ENCODE data around the gene TICAM1.

TICAM1 gene

DNA sequence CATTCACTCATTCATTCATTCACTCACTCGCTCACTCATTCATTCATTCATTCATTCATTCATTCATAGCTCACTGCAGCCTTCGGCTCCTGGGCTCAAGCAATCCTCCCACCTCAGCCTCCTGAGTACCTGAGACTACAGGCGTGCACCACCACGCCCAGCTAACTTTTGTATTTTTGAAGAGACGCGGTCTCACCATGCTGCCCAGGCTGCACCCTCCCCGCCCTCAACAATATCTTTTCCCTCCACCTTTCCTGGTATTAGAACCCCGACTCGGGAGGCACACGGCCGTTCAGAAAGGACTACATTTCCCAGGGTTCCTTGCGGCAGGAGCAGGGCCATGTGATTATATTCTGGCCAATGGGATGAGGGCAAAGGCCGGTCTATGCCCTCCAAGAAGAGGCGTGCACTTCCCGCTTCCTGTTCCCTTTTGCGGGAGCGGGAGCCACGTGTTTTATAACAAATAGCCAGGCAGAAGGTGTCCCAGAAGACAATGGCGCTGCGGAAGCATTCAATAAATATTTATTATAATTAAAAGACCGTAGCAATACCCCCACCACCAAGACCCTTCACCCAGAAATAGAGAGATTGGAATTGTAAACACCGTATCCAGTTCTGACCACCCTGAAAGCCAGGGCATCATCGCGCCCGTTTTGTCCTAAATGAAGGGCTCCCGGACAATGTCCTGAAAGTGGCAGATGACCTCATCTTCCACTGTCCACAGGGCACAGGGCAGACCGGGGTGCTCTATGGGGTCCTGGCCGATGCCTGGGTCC, 15.9 kb downstream of the TICAM1 start:
- H3K9me3 ChIP-seq (ENCODE audit: control insufficient read depth, low read length) = no peaks in the 10 kb centered on the region
- no peak overlapping the region for H3K4me3 ChIP-seq (ENCODE audit: low read depth, low read length)
- no peak overlapping the region for H3K9ac ChIP-seq
- H3K4me1 ChIP-seq = peaks cover 9% of the 10 kb centered on the region
- H3K27me3 ChIP-seq (ENCODE audit: control insufficient read depth, insufficient read depth, low read length) = no peaks in the 10 kb centered on the region
- H3K79me2 ChIP-seq = no peaks in the 10 kb centered on the region
- peak overlapping the region; percentile 56 for H3K27ac ChIP-seq
- no peaks in the 10 kb centered on the region for H3K36me3 ChIP-seq (ENCODE audit: control insufficient read depth, insufficient read depth, low read length)
- H3K4me2 ChIP-seq (ENCODE audit: low read length) = peak overlapping the region; percentile 4
- peak overlapping the region; percentile 68 for H2AFZ ChIP-seq
- TF ChIP-seq, protein P1, sequence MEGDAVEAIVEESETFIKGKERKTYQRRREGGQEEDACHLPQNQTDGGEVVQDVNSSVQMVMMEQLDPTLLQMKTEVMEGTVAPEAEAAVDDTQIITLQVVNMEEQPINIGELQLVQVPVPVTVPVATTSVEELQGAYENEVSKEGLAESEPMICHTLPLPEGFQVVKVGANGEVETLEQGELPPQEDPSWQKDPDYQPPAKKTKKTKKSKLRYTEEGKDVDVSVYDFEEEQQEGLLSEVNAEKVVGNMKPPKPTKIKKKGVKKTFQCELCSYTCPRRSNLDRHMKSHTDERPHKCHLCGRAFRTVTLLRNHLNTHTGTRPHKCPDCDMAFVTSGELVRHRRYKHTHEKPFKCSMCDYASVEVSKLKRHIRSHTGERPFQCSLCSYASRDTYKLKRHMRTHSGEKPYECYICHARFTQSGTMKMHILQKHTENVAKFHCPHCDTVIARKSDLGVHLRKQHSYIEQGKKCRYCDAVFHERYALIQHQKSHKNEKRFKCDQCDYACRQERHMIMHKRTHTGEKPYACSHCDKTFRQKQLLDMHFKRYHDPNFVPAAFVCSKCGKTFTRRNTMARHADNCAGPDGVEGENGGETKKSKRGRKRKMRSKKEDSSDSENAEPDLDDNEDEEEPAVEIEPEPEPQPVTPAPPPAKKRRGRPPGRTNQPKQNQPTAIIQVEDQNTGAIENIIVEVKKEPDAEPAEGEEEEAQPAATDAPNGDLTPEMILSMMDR (IDR thresholded peaks at IDR 0.05) = no peak

DNA sequence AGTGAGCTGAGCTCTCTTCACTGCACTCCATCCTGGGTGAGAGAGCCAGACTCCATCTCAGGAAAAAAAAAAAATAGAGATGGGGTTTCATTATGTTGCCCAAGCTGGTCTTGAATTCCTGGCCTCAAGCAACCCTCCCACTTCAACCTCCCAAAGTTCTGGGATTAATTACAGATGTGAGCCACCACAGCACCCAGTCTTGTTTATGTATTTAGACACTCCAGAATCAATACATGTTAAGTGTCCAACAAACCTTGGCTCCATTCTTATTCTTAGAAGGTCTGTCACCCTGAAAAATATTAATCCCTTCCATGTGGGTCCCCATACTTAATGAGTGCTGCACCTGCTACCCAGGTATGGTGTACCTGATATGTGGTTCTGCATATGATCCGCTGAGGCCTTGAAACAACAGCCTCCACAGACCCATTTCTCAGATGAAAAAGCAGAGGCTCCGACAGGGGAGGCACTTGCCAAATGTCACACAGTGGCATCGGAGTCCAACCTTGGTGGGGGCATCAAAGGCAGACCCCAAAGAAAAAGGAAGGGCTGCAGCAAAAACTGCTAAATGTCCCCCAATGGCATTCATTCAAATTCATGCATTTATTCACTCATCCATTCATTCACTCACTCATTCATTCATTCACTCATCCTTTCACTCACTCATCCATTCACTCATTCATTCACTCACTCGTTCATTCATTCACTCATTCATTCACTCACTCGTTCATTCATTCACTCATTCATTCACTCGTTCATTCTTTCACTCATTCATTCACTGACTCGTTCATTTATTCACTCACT, 16.7 kb downstream of the TICAM1 start:
- Histone ChIP-seq H3K9me3 (ENCODE audit: control insufficient read depth, low read length) (no peaks in the 10 kb centered on the region), H3K27me3 (ENCODE audit: control insufficient read depth, insufficient read depth, low read length) (no peaks in the 10 kb centered on the region), H3K4me1 (peaks cover 9% of the 10 kb centered on the region), H3K4me2 (ENCODE audit: low read length) (no peak overlapping the region), H3K9ac (no peak overlapping the region), H3K79me2 (no peaks in the 10 kb centered on the region), H3K4me3 (ENCODE audit: low read depth, low read length) (no peak overlapping the region), H3K27ac (no peak overlapping the region), H2AFZ (no peak overlapping the region), H3K36me3 (ENCODE audit: control insufficient read depth, insufficient read depth, low read length) (no peaks in the 10 kb centered on the region)
- TF ChIP-seq, protein P1 (IDR thresholded peaks at IDR 0.05) = no peak

DNA sequence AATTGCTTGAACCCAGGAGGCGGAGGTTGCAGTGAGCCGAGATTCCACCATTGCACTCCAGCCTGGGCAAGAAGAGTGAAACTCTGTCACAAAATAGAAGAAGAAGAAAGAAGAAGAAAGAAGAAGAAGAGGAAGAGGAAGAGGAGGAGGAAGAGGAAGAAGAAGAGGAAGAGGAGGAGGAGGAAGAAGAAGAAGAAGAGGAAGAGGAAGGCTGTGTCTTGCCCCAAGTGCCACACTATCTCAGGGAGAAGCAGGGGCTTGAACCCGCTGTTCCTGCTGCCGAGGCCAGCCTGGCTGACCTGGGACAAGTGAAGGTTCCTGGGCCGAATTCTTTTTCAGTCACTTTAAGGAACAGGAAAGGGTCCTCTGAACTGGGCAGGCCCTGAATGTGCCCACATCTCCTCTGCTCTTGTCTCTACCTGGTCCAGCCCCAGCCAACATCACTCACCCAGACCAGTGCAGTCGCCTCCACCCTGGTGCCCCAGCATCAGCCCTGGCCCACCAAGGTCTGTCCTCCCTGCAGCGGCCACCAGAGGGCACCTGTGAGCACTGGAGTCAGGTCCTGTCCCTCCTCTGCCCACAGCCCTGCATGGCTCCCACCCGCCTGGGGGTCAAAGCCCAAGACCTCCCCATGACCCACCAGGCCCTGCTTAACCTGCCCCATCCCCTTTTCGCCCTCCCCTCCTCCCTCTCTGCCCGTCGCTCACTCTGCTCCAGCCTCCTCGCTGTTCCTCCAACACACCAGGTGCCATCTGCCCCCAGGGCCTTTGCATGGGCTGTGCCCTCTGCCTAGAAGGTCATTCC, 20.0 kb downstream of the TICAM1 start:
- H3K27me3 ChIP-seq (ENCODE audit: control insufficient read depth, insufficient read depth, low read length) = no peaks in the 10 kb centered on the region
- no peaks in the 10 kb centered on the region for H3K36me3 ChIP-seq (ENCODE audit: control insufficient read depth, insufficient read depth, low read length)
- H3K4me2 ChIP-seq (ENCODE audit: low read length) = no peak overlapping the region
- H3K27ac ChIP-seq = no peak overlapping the region
- H3K4me3 ChIP-seq (ENCODE audit: low read depth, low read length) = no peak overlapping the region
- TF ChIP-seq, protein P1 (IDR thresholded peaks at IDR 0.05) = peak; percentile 74
- H2AFZ ChIP-seq = no peak overlapping the region
- peaks cover 9% of the 10 kb centered on the region for H3K4me1 ChIP-seq
- H3K79me2 ChIP-seq = no peaks in the 10 kb centered on the region
- no peak overlapping the region for H3K9ac ChIP-seq
- no peaks in the 10 kb centered on the region for H3K9me3 ChIP-seq (ENCODE audit: control insufficient read depth, low read length)

DNA sequence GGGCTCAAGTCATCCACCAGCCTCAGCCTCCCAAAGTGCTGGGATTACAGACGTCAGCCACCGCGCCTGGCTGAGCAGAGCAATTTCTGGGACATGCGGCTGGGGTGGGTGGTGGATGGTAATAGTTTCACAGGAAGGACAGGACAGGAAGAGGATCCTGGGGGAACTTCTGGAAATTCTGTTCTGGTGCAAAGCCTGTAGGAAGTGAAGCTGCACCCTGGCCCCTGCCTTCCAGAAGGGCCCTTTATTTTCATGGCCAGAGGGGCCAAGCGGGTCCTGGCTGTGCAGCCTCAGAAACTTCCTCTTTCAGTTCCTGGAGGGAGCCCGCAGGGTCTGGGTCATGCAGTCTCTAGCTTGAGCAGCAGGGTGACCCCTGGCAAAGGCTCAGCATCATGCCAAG, 24.3 kb downstream of the TICAM1 start:
- no peaks in the 10 kb centered on the region for H3K9me3 ChIP-seq (ENCODE audit: control insufficient read depth, low read length)
- no peak overlapping the region for H3K4me3 ChIP-seq (ENCODE audit: low read depth, low read length)
- no peaks in the 10 kb centered on the region for H3K27me3 ChIP-seq (ENCODE audit: control insufficient read depth, insufficient read depth, low read length)
- H3K9ac ChIP-seq = no peak overlapping the region
- no peak overlapping the region for H3K4me2 ChIP-seq (ENCODE audit: low read length)
- no peaks in the 10 kb centered on the region for H3K36me3 ChIP-seq (ENCODE audit: control insufficient read depth, insufficient read depth, low read length)
- peaks cover under 1% of the 10 kb centered on the region for H3K79me2 ChIP-seq
- H3K4me1 ChIP-seq = no peaks in the 10 kb centered on the region
- H2AFZ ChIP-seq = no peak overlapping the region
- TF ChIP-seq, protein P1 (IDR thresholded peaks at IDR 0.05) = no peak
- H3K27ac ChIP-seq = no peak overlapping the region
